Measurements from ENCODE around the gene CALY.

- no peak for TF ChIP-seq HDAC2 (IDR thresholded peaks at IDR 0.05)
- no peak for TF ChIP-seq POLR2A (IDR thresholded peaks at IDR 0.05; ENCODE audit: low read length)
- TF ChIP-seq USF2 (IDR thresholded peaks at IDR 0.05): no peak
- TF ChIP-seq JUN (IDR thresholded peaks at IDR 0.05): no peak
- no peak for TF ChIP-seq HOXA7 (CRISPR knock-in tag; IDR thresholded peaks at IDR 0.05)
- TF ChIP-seq CTCF (IDR thresholded peaks at IDR 0.05): no peak
- no peak for TF ChIP-seq REST (IDR thresholded peaks at IDR 0.05)
- TF ChIP-seq ZFP36 (IDR thresholded peaks at IDR 0.05; ENCODE audit: borderline replicate concordance, partially characterized antibody): no peak
- TF ChIP-seq PBX3 (IDR thresholded peaks at IDR 0.05): no peak
Observed at GRCh38 chr10:133277993-133278576, 58.6 kb downstream of the CALY start.
